Left lung (tissue), 10 donors: Measurements from ENCODE around the gene RNF38. TPM values are rescaled to one million over a fixed set of nuclear protein-coding genes. Genes with fewer than 3 reads are reported as not detected.
"Not testable (repeated sequence)": the region's sequence is repeated elsewhere in the genome, so short reads cannot be mapped to it uniquely, and the experiment has no call there.

ENCODE experiments used
- ATAC-seq: fragments of 200-7000 bp; cut with Tn5 transposase; one replicate; pipeline ENCODE4 v1.9.1; 2020; ENCODE audit warnings: moderate library complexity
- DNase-seq, 4 donors: peaks; one replicate each; pipeline ENCODE4 v3.0.0-alpha.2; 2013 to 2020
- H3K27ac ChIP-seq, 2 donors: fragments of 200-600 bp; sonication (generic) in 1 of 2; one replicate each; pipeline versions ENCODE4 v1.5.0 to v1.8.0; 2020 to 2021
- H3K27me3 ChIP-seq, 2 donors: fragments of 200-600 bp; sonication (generic) in 1 of 2; one replicate each; pipeline versions ENCODE4 v1.5.0 to v1.8.0; 2020 to 2021
- H3K36me3 ChIP-seq, 2 donors: fragments of 200-600 bp; sonication (generic) in 1 of 2; one replicate each; pipeline versions ENCODE4 v1.5.0 to v1.8.0; 2020 to 2021
- H3K4me1 ChIP-seq, 2 donors: fragments of 200-600 bp; one replicate each; pipeline ENCODE4 v1.8.0; 2021
- H3K4me3 ChIP-seq, 2 donors: fragments of 200-600 bp; sonication (generic) in 1 of 2; one replicate each; pipeline versions ENCODE4 v1.5.0 to v1.8.0; 2020 to 2021; ENCODE audit warnings: mild to moderate bottlenecking in 1 of 2
- H3K9me3 ChIP-seq, 2 donors: fragments of 200-600 bp; sonication (generic) in 1 of 2; one replicate each; pipeline versions ENCODE4 v1.5.0 to v1.8.0; 2020 to 2021
- intact Hi-C, 2 donors: fragments of 100-400 bp; cut with DNase I; formaldehyde crosslinking; loops; one replicate each; pipeline versions ENCODE4 v1.11.2 to v1.14.2; 2022
- polyA plus RNA-seq, 6 donors: library from polyadenylated mRNA; unstranded; fragments of 120-200 nt; gene quantifications; one replicate each; pipeline ENCODE4 v1.2.1, GENCODE V29; 2013; ENCODE audit not compliant: insufficient read length in 6 of 6
- total RNA-seq, 2 donors: library from RNA; stranded (reverse); fragmentation: NEBNext Ultra II Directional; extraction: Animal tissue kit (Norgen Biotek cat#: 25700); gene quantifications; one replicate each; pipeline ENCODE4 v1.2.1, GENCODE V29; 2021
- TF ChIP-seq, protein P1 (sequence below), 2 donors: fragments of 200-600 bp; sonication (generic) in 1 of 2; IDR thresholded peaks; one replicate each; pipeline versions ENCODE4 v1.5.0 to v1.8.0; 2021; ENCODE audit warnings: antibody characterized with exemption in 2 of 2
- donor health status: DM: no; HTN: yes; CAD: no.
- donor health status: DM: no; HTN: no; CAD: no.

RNF38 gene
- total and polyA plus RNA-seq, 8 donors: 35.5 to 47.2 (median 41.0) TPM

DNA sequence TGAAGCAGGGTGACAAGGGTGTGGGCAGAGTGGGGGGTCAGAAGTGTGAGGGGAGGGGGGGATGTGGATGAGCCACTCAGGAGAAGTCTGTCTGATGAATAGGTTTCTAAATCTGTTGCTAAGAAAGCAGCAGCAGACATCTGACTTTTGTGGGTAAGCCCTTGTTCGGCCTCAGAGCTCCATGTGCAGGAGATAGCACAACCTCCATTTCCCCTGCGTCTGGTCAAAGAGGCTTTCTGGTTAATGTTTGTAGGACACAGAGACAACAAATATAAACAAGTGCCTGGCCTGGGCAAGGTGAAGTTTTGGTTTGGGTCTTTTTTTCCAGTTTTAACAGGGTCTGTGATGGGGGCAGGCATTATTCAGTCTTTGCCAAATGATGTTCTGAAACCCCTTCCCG, 84.8 kb downstream of the RNF38 start:
- no peaks in the 10 kb centered on the region for H3K36me3 ChIP-seq
- TF ChIP-seq, protein P1, sequence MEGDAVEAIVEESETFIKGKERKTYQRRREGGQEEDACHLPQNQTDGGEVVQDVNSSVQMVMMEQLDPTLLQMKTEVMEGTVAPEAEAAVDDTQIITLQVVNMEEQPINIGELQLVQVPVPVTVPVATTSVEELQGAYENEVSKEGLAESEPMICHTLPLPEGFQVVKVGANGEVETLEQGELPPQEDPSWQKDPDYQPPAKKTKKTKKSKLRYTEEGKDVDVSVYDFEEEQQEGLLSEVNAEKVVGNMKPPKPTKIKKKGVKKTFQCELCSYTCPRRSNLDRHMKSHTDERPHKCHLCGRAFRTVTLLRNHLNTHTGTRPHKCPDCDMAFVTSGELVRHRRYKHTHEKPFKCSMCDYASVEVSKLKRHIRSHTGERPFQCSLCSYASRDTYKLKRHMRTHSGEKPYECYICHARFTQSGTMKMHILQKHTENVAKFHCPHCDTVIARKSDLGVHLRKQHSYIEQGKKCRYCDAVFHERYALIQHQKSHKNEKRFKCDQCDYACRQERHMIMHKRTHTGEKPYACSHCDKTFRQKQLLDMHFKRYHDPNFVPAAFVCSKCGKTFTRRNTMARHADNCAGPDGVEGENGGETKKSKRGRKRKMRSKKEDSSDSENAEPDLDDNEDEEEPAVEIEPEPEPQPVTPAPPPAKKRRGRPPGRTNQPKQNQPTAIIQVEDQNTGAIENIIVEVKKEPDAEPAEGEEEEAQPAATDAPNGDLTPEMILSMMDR (IDR thresholded peaks at IDR 0.05): no peak
- H3K9me3 ChIP-seq: no peaks in the 10 kb centered on the region
- no peak overlapping the region for H3K27ac ChIP-seq
- no peaks in the 10 kb centered on the region for H3K27me3 ChIP-seq
- no peak overlapping the region for H3K4me3 ChIP-seq
- intact Hi-C loops: no loop called here
- ATAC-seq: no peak
- peaks cover 0 to 6% of the 10 kb centered on the region in 2 donors for H3K4me1 ChIP-seq
- DNase-seq: no peak

DNA sequence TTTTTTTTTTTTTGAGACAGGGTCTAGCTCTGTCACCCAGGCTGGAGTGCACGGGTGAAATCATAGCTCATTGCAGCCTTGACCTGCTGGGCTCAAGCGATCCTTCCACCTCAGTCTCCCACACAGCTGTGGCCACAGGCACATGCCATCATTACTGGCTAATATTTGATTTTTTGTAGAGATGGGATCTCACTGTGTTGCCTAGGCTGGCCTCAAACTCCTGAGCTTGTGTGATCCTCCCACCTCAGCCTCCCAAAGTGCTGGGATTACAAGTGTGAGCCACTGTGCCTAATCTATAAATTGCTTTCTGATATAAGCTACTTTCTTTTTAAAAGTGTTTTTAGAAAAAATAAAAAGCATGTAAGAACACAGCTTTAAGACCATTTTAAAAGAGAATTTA, 85.3 kb downstream of the RNF38 start:
- Histone ChIP-seq H3K36me3 (no peaks in the 10 kb centered on the region), H3K27ac (no peak overlapping the region), H3K4me1 (peaks cover 0 to 6% of the 10 kb centered on the region in 2 donors), H3K27me3 (no peaks in the 10 kb centered on the region), H3K4me3 (no peak overlapping the region), H3K9me3 (no peaks in the 10 kb centered on the region)
- no peak for DNase-seq
- ATAC-seq: no peak
- intact Hi-C loops: no loop called here
- TF ChIP-seq, protein P1 (IDR thresholded peaks at IDR 0.05): no peak

DNA sequence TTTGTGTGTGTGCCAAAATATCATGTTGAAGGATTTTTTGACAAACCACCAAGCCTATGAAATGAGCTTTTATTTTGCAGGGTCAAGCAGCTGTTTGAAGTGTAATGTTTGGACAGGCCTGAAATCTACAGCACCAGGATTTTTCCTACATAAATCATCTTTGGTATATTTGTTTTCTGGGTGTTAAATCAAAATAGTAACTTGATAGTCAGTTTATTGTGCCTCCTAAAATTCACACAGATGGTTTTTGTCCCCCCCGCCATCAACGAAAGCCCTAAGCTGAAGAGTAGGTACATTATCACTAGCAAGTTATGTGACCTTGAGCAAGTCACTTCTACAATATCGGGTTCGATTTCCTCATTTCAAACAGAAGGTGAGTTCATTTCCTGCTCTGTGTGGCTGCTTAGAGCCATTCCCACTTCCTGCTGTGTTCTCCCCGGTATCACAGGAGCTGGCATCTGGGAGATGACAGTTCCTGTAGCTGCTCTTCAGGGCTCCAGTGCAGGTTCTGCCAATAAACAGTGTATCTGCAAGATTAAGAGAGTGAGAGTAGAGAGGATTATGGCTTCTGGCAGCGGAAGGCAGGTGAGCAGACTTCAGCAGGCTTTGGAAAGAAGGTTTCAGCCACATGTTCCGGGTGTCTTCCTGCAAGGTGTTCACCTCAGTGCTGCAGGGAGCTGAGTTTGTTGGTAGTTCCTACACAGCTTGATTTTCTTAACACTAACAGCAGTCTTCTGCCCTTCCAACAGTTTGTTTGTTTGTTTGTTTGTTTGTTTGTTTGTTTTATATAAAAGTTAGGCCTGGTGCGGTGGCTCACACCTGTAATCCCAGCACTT, 93.4 kb downstream of the RNF38 start:
- no peaks in the 10 kb centered on the region for H3K9me3 ChIP-seq
- no peak overlapping the region for H3K4me3 ChIP-seq
- no peaks in the 10 kb centered on the region for H3K4me1 ChIP-seq
- no peak for DNase-seq
- TF ChIP-seq, protein P1 (IDR thresholded peaks at IDR 0.05): no peak
- no peak for ATAC-seq
- intact Hi-C loops: no loop called here
- no peaks in the 10 kb centered on the region for H3K36me3 ChIP-seq
- H3K27ac ChIP-seq: no peak overlapping the region
- no peaks in the 10 kb centered on the region for H3K27me3 ChIP-seq

DNA sequence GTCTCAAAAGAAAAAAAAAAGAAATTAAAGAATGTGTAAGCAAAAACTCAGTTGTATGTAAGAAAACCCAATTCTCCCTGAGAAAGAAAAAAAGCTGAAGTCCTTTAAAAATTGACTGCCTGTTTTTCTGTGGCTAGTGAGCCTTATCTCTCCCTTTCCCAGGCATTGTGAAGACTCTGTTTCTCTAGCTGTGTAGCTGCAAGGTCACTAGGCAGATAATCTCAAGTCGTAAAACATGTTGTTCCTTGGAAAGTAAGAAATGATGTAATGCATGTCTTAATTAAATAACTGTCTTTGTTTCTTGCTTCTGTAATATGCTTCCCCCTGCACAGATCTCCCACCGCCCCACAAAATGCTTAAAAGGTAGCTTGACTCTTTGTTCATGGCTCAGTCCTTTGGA, 95.7 kb downstream of the RNF38 start:
- intact Hi-C loops, H3K9me3 ChIP-seq: not testable (repeated sequence)

DNA sequence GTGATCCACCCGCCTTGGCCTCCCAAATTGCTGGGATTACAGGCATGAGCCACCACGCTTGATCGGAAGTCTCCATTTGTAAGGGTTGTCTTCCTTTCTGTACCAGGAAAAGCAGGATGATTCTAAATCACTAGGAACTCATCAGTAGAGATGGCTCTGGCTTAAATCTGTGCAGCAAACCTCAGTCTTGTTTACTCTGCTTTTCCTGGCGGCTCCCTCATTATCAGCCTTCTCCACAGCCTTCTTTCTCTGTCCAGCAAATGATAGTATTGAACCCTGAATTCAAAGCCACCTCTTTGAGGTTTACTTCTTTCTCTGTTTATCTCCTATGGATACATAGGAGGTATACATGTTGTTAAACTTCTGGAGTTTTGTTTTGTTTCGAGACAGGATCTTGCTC, 98.8 kb downstream of the RNF38 start:
- H3K36me3 ChIP-seq: no peaks in the 10 kb centered on the region
- no peaks in the 10 kb centered on the region for H3K9me3 ChIP-seq
- DNase-seq (no peak), ATAC-seq (no peak)
- H3K27me3 ChIP-seq: no peaks in the 10 kb centered on the region
- intact Hi-C loops: no loop called here
- H3K27ac ChIP-seq: no peak overlapping the region
- TF ChIP-seq, protein P1 (IDR thresholded peaks at IDR 0.05): no peak
- H3K4me1 ChIP-seq: no peaks in the 10 kb centered on the region
- H3K4me3 ChIP-seq: no peak overlapping the region

More for the DNA sequence above, 95.7 kb downstream of the RNF38 start:
- not testable (repeated sequence) for H3K4me1 ChIP-seq, H3K4me3 ChIP-seq, ATAC-seq, H3K36me3 ChIP-seq, DNase-seq, H3K27me3 ChIP-seq, H3K27ac ChIP-seq

DNA sequence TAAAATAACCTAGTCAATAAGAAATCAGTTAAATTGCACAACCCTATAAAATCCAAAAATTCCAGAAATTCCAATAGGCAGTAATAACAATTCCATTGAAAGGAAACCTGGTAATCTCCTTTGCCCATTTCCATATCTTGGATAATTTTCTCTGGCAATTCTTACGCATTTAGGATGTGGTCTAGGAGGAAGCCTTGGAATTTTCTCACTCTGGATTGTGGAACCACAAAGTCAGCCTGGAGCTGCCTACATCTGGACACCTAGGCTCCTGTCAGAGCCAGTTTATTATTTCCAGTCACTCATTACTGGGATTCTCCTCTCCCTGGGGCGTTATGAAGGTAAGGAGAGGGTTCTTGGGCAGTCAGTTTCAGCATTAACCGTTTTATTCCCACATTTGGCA, 101.5 kb downstream of the RNF38 start:
- DNase-seq (no peak), ATAC-seq (no peak)

More for the DNA sequence above, 101.5 kb downstream of the RNF38 start:
- Histone ChIP-seq H3K9me3 (no peaks in the 10 kb centered on the region), H3K4me3 (no peak overlapping the region), H3K27ac (no peak overlapping the region), H3K27me3 (no peaks in the 10 kb centered on the region), H3K36me3 (no peaks in the 10 kb centered on the region), H3K4me1 (no peaks in the 10 kb centered on the region)
- intact Hi-C loops: no loop called here
- TF ChIP-seq, protein P1 (IDR thresholded peaks at IDR 0.05): no peak
